HG02852 (cell line): ENCODE data around the gene ERC1.
"Not testable (repeated sequence)": the region's sequence is repeated elsewhere in the genome, so short reads cannot be mapped to it uniquely, and the experiment has no call there.

Experiments
- ATAC-seq: cut with Tn5 transposase; IDR thresholded peaks from one replicate; pipeline ENCODE4 v1.9.1; 2021; ENCODE audit warnings: mild to moderate bottlenecking, moderate library complexity; ENCODE audit not compliant: unreplicated experiment

Gene ERC1

GRCh38 chr12:1213205-1213604 is 222.2 kb downstream of the ERC1 start:
- no peak for ATAC-seq

GRCh38 chr12:1213618-1214205 is 222.7 kb downstream of the ERC1 start:
- no peak for ATAC-seq

- ATAC-seq, result no peak
Observed at GRCh38 chr12:1216560-1216959, 225.5 kb downstream of the ERC1 start.

- no peak for ATAC-seq
Observed at GRCh38 chr12:1217191-1217949, 226.3 kb downstream of the ERC1 start.

- ATAC-seq, result no peak
Observed at GRCh38 chr12:1218369-1218768, 227.3 kb downstream of the ERC1 start.

GRCh38 chr12:1220127-1221092 is 229.4 kb downstream of the ERC1 start:
- no peak for ATAC-seq

GRCh38 chr12:1222858-1223639 is 232.0 kb downstream of the ERC1 start:
- ATAC-seq, result no peak

- no peak for ATAC-seq
Observed at GRCh38 chr12:1226951-1227350, 235.9 kb downstream of the ERC1 start.

- no peak for ATAC-seq
Observed at GRCh38 chr12:1234073-1234472, 243.1 kb downstream of the ERC1 start.

- no peak for ATAC-seq
Observed at GRCh38 chr12:1246637-1247036, 255.6 kb downstream of the ERC1 start.

GRCh38 chr12:1250641-1251040 is 259.6 kb downstream of the ERC1 start:
- ATAC-seq, result no peak

- ATAC-seq, result no peak
Observed at GRCh38 chr12:1252758-1253157, 261.7 kb downstream of the ERC1 start.

GRCh38 chr12:1255125-1255524 is 264.1 kb downstream of the ERC1 start:
- not testable (repeated sequence) for ATAC-seq

- ATAC-seq, result not testable (repeated sequence)
Observed at GRCh38 chr12:1255854-1256253, 264.8 kb downstream of the ERC1 start.

- no peak for ATAC-seq
Observed at GRCh38 chr12:1256285-1256684, 265.3 kb downstream of the ERC1 start.

- ATAC-seq, result no peak
Observed at GRCh38 chr12:1256991-1257390, 266.0 kb downstream of the ERC1 start.

GRCh38 chr12:1262011-1262410 is 271.0 kb downstream of the ERC1 start:
- no peak for ATAC-seq

- no peak for ATAC-seq
Observed at GRCh38 chr12:1267243-1267642, 276.2 kb downstream of the ERC1 start.

GRCh38 chr12:1272142-1272541 is 281.1 kb downstream of the ERC1 start:
- ATAC-seq, result no peak

- ATAC-seq, result no peak
Observed at GRCh38 chr12:1273051-1273450, 282.0 kb downstream of the ERC1 start.

- ATAC-seq, result no peak
Observed at GRCh38 chr12:1277905-1278304, 286.9 kb downstream of the ERC1 start.
